ENCODE results near the gene ALG14.
A peak's percentile ranks its signal among the peaks of the same experiment; 100 is the strongest.

Gene ALG14

GRCh38 chr1:94979131-94979530 is 93.6 kb downstream of the ALG14 start:
- H3K9me3 Mint-ChIP-seq (ENCODE audit: low read depth): no peaks in the 10 kb centered on the region
- H3K36me3 Mint-ChIP-seq: peaks cover 4% of the 10 kb centered on the region
- H3K27me3 Mint-ChIP-seq: no peaks in the 10 kb centered on the region
- H3K4me1 Mint-ChIP-seq (ENCODE audit: low read depth): peaks cover 7% of the 10 kb centered on the region
- H3K4me3 Mint-ChIP-seq: no peak overlapping the region
- H3K27ac Mint-ChIP-seq: no peak overlapping the region

DNA sequence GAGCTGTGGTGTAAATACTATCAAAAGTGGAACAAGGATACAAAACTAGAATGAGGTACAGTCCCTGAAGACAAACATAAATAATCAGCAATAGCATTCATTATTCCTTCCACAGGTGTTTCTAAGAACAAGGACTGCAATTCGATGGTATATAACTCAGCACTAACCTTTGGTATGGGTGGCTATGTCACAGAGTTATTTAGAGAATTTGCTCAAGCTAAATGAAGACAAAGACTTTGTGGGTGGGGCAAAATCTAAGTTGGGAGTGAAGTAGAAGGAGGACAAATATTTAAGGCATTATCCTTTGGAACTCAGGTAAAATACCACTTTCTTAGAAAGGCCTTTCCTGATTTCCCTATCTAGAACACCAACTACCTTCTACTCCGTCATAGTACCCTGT is 94.3 kb downstream of the ALG14 start:
- H3K27me3 Mint-ChIP-seq: no peaks in the 10 kb centered on the region
- H3K4me3 Mint-ChIP-seq: no peak overlapping the region
- no peaks in the 10 kb centered on the region for H3K9me3 Mint-ChIP-seq (ENCODE audit: low read depth)
- H3K27ac Mint-ChIP-seq: no peak overlapping the region
- H3K36me3 Mint-ChIP-seq: peaks cover 5% of the 10 kb centered on the region
- H3K4me1 Mint-ChIP-seq (ENCODE audit: low read depth): peaks cover 7% of the 10 kb centered on the region

DNA sequence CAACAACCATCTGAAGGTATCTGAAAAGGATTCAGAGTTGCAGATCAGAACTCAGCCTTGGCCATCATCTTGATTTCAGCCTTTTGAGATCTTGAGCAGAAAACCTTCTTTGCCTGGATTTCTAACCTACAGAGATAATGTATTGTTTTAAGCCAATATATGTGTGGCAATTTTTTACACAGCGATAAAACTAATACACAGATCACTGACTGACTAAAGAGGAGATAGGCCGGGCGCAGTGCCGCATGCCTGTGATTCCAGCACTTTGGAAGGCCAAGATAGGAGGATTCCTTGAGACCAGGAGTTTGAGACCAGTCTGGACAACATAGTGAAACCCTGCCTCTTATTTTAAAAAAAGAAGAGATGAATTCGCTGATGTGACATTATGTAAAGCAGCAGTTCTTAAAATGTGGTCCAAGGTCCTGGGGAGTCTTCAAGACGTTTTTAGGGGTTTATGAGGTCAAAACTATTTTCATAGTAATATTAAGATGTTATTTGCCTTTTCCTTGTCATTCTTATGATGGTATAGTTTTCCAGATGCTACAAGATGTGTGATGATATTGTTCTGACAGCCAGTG is 95.7 kb downstream of the ALG14 start:
- Mint-ChIP-seq H3K36me3 (peaks cover 5% of the 10 kb centered on the region), H3K27me3 (no peaks in the 10 kb centered on the region)

DNA sequence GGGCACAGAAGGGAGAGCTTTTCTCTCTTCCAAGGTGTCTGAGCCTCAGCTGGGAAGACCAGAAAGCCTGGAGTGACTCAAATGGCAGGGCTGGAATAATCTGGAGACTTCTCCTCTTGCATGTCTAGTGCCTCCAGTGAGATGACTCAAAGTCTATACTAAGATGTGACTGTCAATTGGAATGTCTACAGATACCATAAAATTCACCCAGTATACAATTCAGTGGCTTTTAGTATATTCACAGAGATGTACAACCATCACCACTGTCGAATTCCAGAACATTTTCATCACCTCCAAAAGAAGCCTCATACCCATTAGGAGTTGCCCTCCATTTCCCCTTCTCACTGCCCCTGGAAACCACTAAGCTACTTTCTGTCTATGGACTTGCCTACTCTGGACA is 97.9 kb downstream of the ALG14 start:
- Mint-ChIP-seq H3K4me1 (ENCODE audit: low read depth) (no peaks in the 10 kb centered on the region), H3K9me3 (ENCODE audit: low read depth) (no peaks in the 10 kb centered on the region), H3K4me3 (no peak overlapping the region), H3K27ac (no peak overlapping the region), H3K36me3 (peaks cover 5% of the 10 kb centered on the region), H3K27me3 (no peaks in the 10 kb centered on the region)

More for the DNA sequence above, 95.7 kb downstream of the ALG14 start:
- Mint-ChIP-seq H3K27ac (no peak overlapping the region), H3K4me1 (ENCODE audit: low read depth) (peaks cover 4% of the 10 kb centered on the region), H3K4me3 (no peak overlapping the region), H3K9me3 (ENCODE audit: low read depth) (no peaks in the 10 kb centered on the region)

- peaks cover 8% of the 10 kb centered on the region for H3K36me3 Mint-ChIP-seq
- H3K4me3 Mint-ChIP-seq: no peak overlapping the region
- no peak overlapping the region for H3K27ac Mint-ChIP-seq
- H3K27me3 Mint-ChIP-seq: no peaks in the 10 kb centered on the region
- no peaks in the 10 kb centered on the region for H3K4me1 Mint-ChIP-seq (ENCODE audit: low read depth)
- no peaks in the 10 kb centered on the region for H3K9me3 Mint-ChIP-seq (ENCODE audit: low read depth)
Observed at GRCh38 chr1:94974241-94974640, 98.5 kb downstream of the ALG14 start.

DNA sequence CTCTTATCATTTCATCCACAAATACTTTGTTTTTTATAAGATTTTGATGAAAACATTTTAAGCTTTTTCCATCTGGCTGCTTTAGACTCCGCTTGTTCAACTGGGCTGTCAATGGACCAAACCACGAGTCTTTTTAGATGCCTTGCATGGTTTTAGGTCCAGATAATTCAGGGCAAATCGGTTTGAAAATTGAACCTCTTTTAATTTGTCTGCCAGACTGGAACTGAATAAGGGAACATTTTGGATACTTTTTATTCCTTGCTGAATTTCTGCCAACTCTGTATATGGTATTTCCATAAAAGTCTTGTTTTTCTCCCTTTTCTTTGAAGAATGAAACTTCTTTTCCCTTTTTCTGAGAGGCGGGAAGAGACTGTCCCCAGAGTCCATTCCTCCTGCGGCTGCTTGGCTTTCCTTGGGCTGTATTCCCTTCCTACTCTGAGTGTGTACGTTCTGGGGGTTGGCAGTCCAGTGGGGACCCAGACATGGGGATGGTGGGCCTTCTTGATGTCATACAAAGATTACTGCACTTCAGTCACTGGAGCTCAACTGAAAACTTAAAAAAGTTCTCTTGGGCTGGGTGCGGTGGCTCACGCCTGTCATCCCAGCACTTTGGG is 99.3 kb downstream of the ALG14 start:
- peaks cover 10% of the 10 kb centered on the region for H3K36me3 Mint-ChIP-seq
- no peaks in the 10 kb centered on the region for H3K9me3 Mint-ChIP-seq (ENCODE audit: low read depth)
- H3K27me3 Mint-ChIP-seq: no peaks in the 10 kb centered on the region
- no peak overlapping the region for H3K4me3 Mint-ChIP-seq
- H3K4me1 Mint-ChIP-seq (ENCODE audit: low read depth): no peaks in the 10 kb centered on the region
- H3K27ac Mint-ChIP-seq: no peak overlapping the region

DNA sequence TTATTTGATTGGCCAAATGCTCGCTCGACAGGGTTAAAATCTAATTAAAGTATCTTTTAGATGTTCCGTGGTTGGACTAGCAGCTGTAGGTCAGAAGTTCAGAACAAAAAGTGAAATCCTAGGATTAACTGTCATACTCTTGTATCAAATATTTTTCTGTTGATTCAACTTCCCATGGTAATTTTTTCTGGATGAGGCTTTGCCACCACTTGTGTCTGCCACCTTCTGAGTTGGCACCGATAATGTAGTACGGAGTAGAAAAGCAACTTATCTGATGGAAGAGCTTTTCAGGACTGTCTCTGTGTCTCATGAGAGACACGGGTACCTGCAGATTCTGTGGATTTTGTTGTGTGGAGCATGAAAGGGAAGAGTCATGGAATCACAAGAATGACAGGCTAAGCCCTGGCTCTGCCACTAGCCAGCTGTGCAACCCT is 101.2 kb downstream of the ALG14 start:
- Mint-ChIP-seq H3K9me3 (ENCODE audit: low read depth) (no peaks in the 10 kb centered on the region), H3K36me3 (peaks cover 7% of the 10 kb centered on the region), H3K27ac (no peak overlapping the region), H3K4me1 (ENCODE audit: low read depth) (no peaks in the 10 kb centered on the region), H3K4me3 (no peak overlapping the region), H3K27me3 (no peaks in the 10 kb centered on the region)

GRCh38 chr1:94970783-94971182 is 102.0 kb downstream of the ALG14 start:
- no peak overlapping the region for H3K4me3 Mint-ChIP-seq
- no peak overlapping the region for H3K27ac Mint-ChIP-seq
- peaks cover 7% of the 10 kb centered on the region for H3K36me3 Mint-ChIP-seq
- no peaks in the 10 kb centered on the region for H3K27me3 Mint-ChIP-seq
- H3K4me1 Mint-ChIP-seq (ENCODE audit: low read depth): no peaks in the 10 kb centered on the region
- H3K9me3 Mint-ChIP-seq (ENCODE audit: low read depth): no peaks in the 10 kb centered on the region

- Mint-ChIP-seq H3K36me3 (peaks cover 6% of the 10 kb centered on the region), H3K4me3 (no peak overlapping the region), H3K4me1 (ENCODE audit: low read depth) (no peaks in the 10 kb centered on the region), H3K9me3 (ENCODE audit: low read depth) (no peaks in the 10 kb centered on the region), H3K27me3 (no peaks in the 10 kb centered on the region), H3K27ac (no peak overlapping the region)
Observed at GRCh38 chr1:94969137-94969536, 103.6 kb downstream of the ALG14 start.

DNA sequence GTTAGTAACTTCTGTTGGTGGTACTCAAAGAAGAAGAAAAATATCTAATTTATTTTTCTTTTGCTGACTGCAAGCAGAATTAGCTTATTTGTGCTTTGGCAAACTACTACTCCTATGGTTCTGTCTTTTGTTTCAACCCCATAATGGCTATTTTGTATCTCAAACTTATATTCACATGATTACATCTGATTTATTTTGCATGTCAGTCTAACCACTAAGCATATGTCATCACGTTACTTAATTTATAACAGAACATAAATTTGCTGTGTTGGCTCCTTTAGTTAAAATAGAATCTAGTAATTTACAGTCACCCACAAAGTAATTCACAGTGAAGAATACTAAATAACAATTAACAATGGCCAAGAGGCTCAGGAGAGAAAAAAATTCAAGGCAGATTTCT is 106.7 kb downstream of the ALG14 start:
- peaks cover 20% of the 10 kb centered on the region for H3K4me1 Mint-ChIP-seq (ENCODE audit: low read depth)

DNA sequence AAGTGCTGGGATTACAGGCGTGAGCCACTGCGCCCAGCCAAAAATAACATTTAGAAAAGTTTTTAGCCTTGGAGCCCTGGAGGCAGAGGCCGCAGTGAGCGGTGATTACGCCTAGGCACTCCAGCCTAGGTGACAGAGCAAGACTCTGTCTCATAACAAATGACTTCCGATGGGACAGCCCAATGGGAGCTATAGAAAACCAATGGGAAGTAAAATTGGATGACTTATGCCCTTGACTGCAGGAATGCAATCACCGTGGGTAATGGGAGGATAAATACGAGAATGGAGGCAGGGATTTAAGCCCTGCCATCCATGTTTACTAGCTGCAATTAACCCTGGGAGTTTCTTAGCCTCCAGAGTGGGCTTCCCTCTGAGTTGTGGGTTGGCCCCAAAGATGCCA is 108.9 kb downstream of the ALG14 start:
- H3K36me3 Mint-ChIP-seq: peaks cover 3% of the 10 kb centered on the region

More for the DNA sequence above, 106.7 kb downstream of the ALG14 start:
- H3K9me3 Mint-ChIP-seq (ENCODE audit: low read depth): no peaks in the 10 kb centered on the region
- H3K36me3 Mint-ChIP-seq: peaks cover 5% of the 10 kb centered on the region
- H3K4me3 Mint-ChIP-seq: no peak overlapping the region
- H3K27me3 Mint-ChIP-seq: no peaks in the 10 kb centered on the region
- no peak overlapping the region for H3K27ac Mint-ChIP-seq

GRCh38 chr1:94962409-94963265 is 110.1 kb downstream of the ALG14 start:
- Mint-ChIP-seq H3K36me3 (no peaks in the 10 kb centered on the region), H3K27me3 (no peaks in the 10 kb centered on the region), H3K4me1 (ENCODE audit: low read depth) (peaks cover 22% of the 10 kb centered on the region), H3K27ac (peak overlapping the region; percentile 88), H3K9me3 (ENCODE audit: low read depth) (no peaks in the 10 kb centered on the region), H3K4me3 (peak overlapping the region; percentile 86)

More for the DNA sequence above, 108.9 kb downstream of the ALG14 start:
- Mint-ChIP-seq H3K27me3 (no peaks in the 10 kb centered on the region), H3K4me1 (ENCODE audit: low read depth) (peaks cover 22% of the 10 kb centered on the region), H3K4me3 (no peak overlapping the region), H3K9me3 (ENCODE audit: low read depth) (no peaks in the 10 kb centered on the region), H3K27ac (no peak overlapping the region)

DNA sequence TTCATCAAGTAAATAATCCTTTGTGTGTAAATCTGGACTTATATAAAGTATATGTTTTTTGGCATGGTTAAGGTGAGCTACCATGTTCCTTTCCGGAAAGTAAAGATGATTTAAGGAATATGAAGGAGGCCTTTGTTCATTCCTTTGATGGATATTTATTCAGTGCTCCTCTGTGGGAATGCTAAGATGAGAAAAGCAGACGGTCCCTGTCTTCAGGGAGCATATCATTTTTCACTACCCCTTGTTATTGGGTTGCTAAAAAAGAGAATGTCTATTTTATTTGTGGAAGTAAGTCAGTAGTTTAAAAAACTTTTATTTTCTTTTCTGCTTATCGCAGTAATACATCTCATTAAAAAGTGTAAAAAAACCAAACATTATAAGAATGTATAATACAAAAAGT is 110.8 kb downstream of the ALG14 start:
- H3K27me3 Mint-ChIP-seq: no peaks in the 10 kb centered on the region
- H3K4me3 Mint-ChIP-seq: peak overlapping the region; percentile 86
- no peaks in the 10 kb centered on the region for H3K36me3 Mint-ChIP-seq
- peaks cover 22% of the 10 kb centered on the region for H3K4me1 Mint-ChIP-seq (ENCODE audit: low read depth)
- H3K27ac Mint-ChIP-seq: peak overlapping the region; percentile 88
- H3K9me3 Mint-ChIP-seq (ENCODE audit: low read depth): no peaks in the 10 kb centered on the region

DNA sequence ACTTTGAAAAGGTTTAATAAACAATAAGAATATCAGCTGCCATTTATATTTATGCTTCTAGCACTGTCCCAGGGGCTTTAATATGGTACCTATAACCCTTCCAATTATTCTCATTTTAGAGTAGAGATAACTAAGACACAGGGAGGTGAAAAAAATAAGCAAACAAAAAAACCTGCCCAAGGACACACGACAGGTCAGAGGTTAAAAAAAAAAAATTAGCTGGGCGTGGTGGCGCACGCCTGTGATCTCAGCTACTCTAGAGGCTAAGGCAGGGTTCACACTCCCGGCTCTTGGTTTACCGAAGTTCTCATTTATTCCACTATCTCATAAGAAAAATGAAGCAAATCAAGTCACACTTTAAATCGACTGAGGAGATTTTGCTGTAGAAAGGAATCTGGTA is 111.2 kb downstream of the ALG14 start:
- no peaks in the 10 kb centered on the region for H3K36me3 Mint-ChIP-seq
- H3K27ac Mint-ChIP-seq: peak overlapping the region; percentile 88
- H3K4me3 Mint-ChIP-seq: no peak overlapping the region
- H3K9me3 Mint-ChIP-seq (ENCODE audit: low read depth): no peaks in the 10 kb centered on the region
- H3K27me3 Mint-ChIP-seq: no peaks in the 10 kb centered on the region
- H3K4me1 Mint-ChIP-seq (ENCODE audit: low read depth): peaks cover 22% of the 10 kb centered on the region

DNA sequence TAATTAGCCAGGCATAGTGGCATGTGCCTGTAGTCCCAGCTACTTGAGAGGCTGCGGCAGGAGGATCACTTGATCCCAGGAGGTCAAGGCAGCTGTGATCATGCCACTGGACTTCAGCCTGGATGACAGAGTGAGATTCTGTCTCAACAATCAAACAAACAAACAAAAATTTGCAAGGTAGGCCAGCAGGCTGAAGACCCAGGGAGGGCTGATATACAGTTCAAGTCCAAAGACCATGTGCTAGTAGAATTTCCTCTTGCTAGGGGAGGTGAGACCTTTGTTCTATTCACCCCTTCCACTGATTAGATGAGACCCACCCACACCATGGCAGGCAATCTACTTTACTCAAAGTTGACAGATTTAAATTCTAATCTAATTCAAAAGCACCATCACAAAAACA is 114.7 kb downstream of the ALG14 start:
- peaks cover 18% of the 10 kb centered on the region for H3K4me1 Mint-ChIP-seq (ENCODE audit: low read depth)
- H3K36me3 Mint-ChIP-seq: peaks cover 3% of the 10 kb centered on the region
- no peaks in the 10 kb centered on the region for H3K27me3 Mint-ChIP-seq
- H3K4me3 Mint-ChIP-seq: no peak overlapping the region
- no peaks in the 10 kb centered on the region for H3K9me3 Mint-ChIP-seq (ENCODE audit: low read depth)
- H3K27ac Mint-ChIP-seq: no peak overlapping the region

Data from activated naive CD8-positive, alpha-beta T cell (primary cell).